ENCODE measurements around the gene ZNF613.
A peak's percentile ranks its signal among the peaks of the same experiment; 100 is the strongest.

- no peak for TF ChIP-seq POLR2A (IDR thresholded peaks at IDR 0.05)
- TF ChIP-seq, protein P1, sequence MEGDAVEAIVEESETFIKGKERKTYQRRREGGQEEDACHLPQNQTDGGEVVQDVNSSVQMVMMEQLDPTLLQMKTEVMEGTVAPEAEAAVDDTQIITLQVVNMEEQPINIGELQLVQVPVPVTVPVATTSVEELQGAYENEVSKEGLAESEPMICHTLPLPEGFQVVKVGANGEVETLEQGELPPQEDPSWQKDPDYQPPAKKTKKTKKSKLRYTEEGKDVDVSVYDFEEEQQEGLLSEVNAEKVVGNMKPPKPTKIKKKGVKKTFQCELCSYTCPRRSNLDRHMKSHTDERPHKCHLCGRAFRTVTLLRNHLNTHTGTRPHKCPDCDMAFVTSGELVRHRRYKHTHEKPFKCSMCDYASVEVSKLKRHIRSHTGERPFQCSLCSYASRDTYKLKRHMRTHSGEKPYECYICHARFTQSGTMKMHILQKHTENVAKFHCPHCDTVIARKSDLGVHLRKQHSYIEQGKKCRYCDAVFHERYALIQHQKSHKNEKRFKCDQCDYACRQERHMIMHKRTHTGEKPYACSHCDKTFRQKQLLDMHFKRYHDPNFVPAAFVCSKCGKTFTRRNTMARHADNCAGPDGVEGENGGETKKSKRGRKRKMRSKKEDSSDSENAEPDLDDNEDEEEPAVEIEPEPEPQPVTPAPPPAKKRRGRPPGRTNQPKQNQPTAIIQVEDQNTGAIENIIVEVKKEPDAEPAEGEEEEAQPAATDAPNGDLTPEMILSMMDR (IDR thresholded peaks at IDR 0.05 in 8 of 11, conservative IDR thresholded peaks at IDR 0.05 in 3 of 11): peak in 3 of 11 experiments; percentile 9 to 23 (median 16)
- peak; percentile 61 to 87 (median 81) for TF ChIP-seq POLR2AphosphoS5 (IDR thresholded peaks at IDR 0.05)
Observed at GRCh38 chr19:51926784-51927741, at the start of gene ZNF613.

Measured in spleen (tissue), 7 donors.